Measurements from ENCODE around the gene PGA4.
"Not testable (repeated sequence)": the region's sequence is repeated elsewhere in the genome, so short reads cannot be mapped to it uniquely, and the experiment has no call there.

The PGA4 gene

GRCh38 chr11:61213711-61214324, 8.3 kb upstream of the PGA4 start:
- H3K4me1 ChIP-seq (ENCODE audit: control extremely low read depth in 1 of 4, control insufficient read depth in 4 of 4, insufficient read depth in 4 of 4, low read length in 3 of 4); H3K27ac ChIP-seq (ENCODE audit: insufficient read depth in 1 of 2, low read depth in 1 of 2, low read length in 2 of 2, poor library complexity in 1 of 2, severe bottlenecking in 2 of 2); H3K36me3 ChIP-seq (ENCODE audit: control insufficient read depth in 4 of 4, insufficient read depth in 4 of 4, low read length in 3 of 4); DNase-seq; H3K27me3 ChIP-seq (replicated peaks in 2 of 5; ENCODE audit: control insufficient read depth in 4 of 5, insufficient read depth in 5 of 5, low read length in 4 of 5); H3K9me3 ChIP-seq (ENCODE audit: control extremely low read depth in 1 of 5, control insufficient read depth in 4 of 5, insufficient read depth in 2 of 5, low read depth in 1 of 5, low read length in 4 of 5); POLR2A ChIA-PET; H3K4me3 ChIP-seq (ENCODE audit: control insufficient read depth in 1 of 7, extremely low read depth in 1 of 7, insufficient read depth in 4 of 7, low read depth in 2 of 7, low read length in 6 of 7); CTCF ChIA-PET: not testable (repeated sequence)
- WGBS (ENCODE audit: insufficient coverage), result no CpG with 5 or more reads among the region's 3 CpGs

- CTCF ChIA-PET; H3K4me3 ChIP-seq (ENCODE audit: control insufficient read depth in 1 of 7, extremely low read depth in 1 of 7, insufficient read depth in 4 of 7, low read depth in 2 of 7, low read length in 6 of 7); H3K27ac ChIP-seq (ENCODE audit: insufficient read depth in 1 of 2, low read depth in 1 of 2, low read length in 2 of 2, poor library complexity in 1 of 2, severe bottlenecking in 2 of 2); DNase-seq; H3K9me3 ChIP-seq (ENCODE audit: control extremely low read depth in 1 of 5, control insufficient read depth in 4 of 5, insufficient read depth in 2 of 5, low read depth in 1 of 5, low read length in 4 of 5); H3K36me3 ChIP-seq (ENCODE audit: control insufficient read depth in 4 of 4, insufficient read depth in 4 of 4, low read length in 3 of 4); POLR2A ChIA-PET; H3K27me3 ChIP-seq (replicated peaks in 2 of 5; ENCODE audit: control insufficient read depth in 4 of 5, insufficient read depth in 5 of 5, low read length in 4 of 5); H3K4me1 ChIP-seq (ENCODE audit: control extremely low read depth in 1 of 4, control insufficient read depth in 4 of 4, insufficient read depth in 4 of 4, low read length in 3 of 4): not testable (repeated sequence)
- no CpG with 5 or more reads among the region's 4 CpGs for WGBS (ENCODE audit: insufficient coverage)
Observed at GRCh38 chr11:61218306-61218705, 3.8 kb upstream of the PGA4 start.

- H3K27me3 ChIP-seq (replicated peaks in 2 of 5; ENCODE audit: control insufficient read depth in 4 of 5, insufficient read depth in 5 of 5, low read length in 4 of 5); H3K36me3 ChIP-seq (ENCODE audit: control insufficient read depth in 4 of 4, insufficient read depth in 4 of 4, low read length in 3 of 4); POLR2A ChIA-PET; H3K4me3 ChIP-seq (ENCODE audit: control insufficient read depth in 1 of 7, extremely low read depth in 1 of 7, insufficient read depth in 4 of 7, low read depth in 2 of 7, low read length in 6 of 7); CTCF ChIA-PET; H3K9me3 ChIP-seq (ENCODE audit: control extremely low read depth in 1 of 5, control insufficient read depth in 4 of 5, insufficient read depth in 2 of 5, low read depth in 1 of 5, low read length in 4 of 5); DNase-seq; H3K4me1 ChIP-seq (ENCODE audit: control extremely low read depth in 1 of 4, control insufficient read depth in 4 of 4, insufficient read depth in 4 of 4, low read length in 3 of 4); H3K27ac ChIP-seq (ENCODE audit: insufficient read depth in 1 of 2, low read depth in 1 of 2, low read length in 2 of 2, poor library complexity in 1 of 2, severe bottlenecking in 2 of 2): not testable (repeated sequence)
- WGBS (ENCODE audit: insufficient coverage), result 100% methylated on average over 3 of the region's 5 CpGs
Observed at GRCh38 chr11:61219016-61219415, 3.1 kb upstream of the PGA4 start.

- H3K36me3 ChIP-seq (ENCODE audit: control insufficient read depth in 4 of 4, insufficient read depth in 4 of 4, low read length in 3 of 4); H3K27ac ChIP-seq (ENCODE audit: insufficient read depth in 1 of 2, low read depth in 1 of 2, low read length in 2 of 2, poor library complexity in 1 of 2, severe bottlenecking in 2 of 2); H3K27me3 ChIP-seq (replicated peaks in 2 of 5; ENCODE audit: control insufficient read depth in 4 of 5, insufficient read depth in 5 of 5, low read length in 4 of 5); CTCF ChIA-PET; H3K9me3 ChIP-seq (ENCODE audit: control extremely low read depth in 1 of 5, control insufficient read depth in 4 of 5, insufficient read depth in 2 of 5, low read depth in 1 of 5, low read length in 4 of 5); DNase-seq; POLR2A ChIA-PET; H3K4me3 ChIP-seq (ENCODE audit: control insufficient read depth in 1 of 7, extremely low read depth in 1 of 7, insufficient read depth in 4 of 7, low read depth in 2 of 7, low read length in 6 of 7); H3K4me1 ChIP-seq (ENCODE audit: control extremely low read depth in 1 of 4, control insufficient read depth in 4 of 4, insufficient read depth in 4 of 4, low read length in 3 of 4): not testable (repeated sequence)
- no CpG with 5 or more reads among the region's 5 CpGs for WGBS (ENCODE audit: insufficient coverage)
Observed at GRCh38 chr11:61222692-61223091, 545 bp downstream of the PGA4 start.

- CTCF ChIA-PET; H3K4me1 ChIP-seq (ENCODE audit: control extremely low read depth in 1 of 4, control insufficient read depth in 4 of 4, insufficient read depth in 4 of 4, low read length in 3 of 4); H3K27ac ChIP-seq (ENCODE audit: insufficient read depth in 1 of 2, low read depth in 1 of 2, low read length in 2 of 2, poor library complexity in 1 of 2, severe bottlenecking in 2 of 2); H3K36me3 ChIP-seq (ENCODE audit: control insufficient read depth in 4 of 4, insufficient read depth in 4 of 4, low read length in 3 of 4); H3K27me3 ChIP-seq (replicated peaks in 2 of 5; ENCODE audit: control insufficient read depth in 4 of 5, insufficient read depth in 5 of 5, low read length in 4 of 5); H3K4me3 ChIP-seq (ENCODE audit: control insufficient read depth in 1 of 7, extremely low read depth in 1 of 7, insufficient read depth in 4 of 7, low read depth in 2 of 7, low read length in 6 of 7); DNase-seq; POLR2A ChIA-PET; H3K9me3 ChIP-seq (ENCODE audit: control extremely low read depth in 1 of 5, control insufficient read depth in 4 of 5, insufficient read depth in 2 of 5, low read depth in 1 of 5, low read length in 4 of 5): not testable (repeated sequence)
- no CpG with 5 or more reads among the region's 10 CpGs for WGBS (ENCODE audit: insufficient coverage)
Observed at GRCh38 chr11:61226457-61227137, 4.5 kb downstream of the PGA4 start.

- H3K9me3 ChIP-seq (ENCODE audit: control extremely low read depth in 1 of 5, control insufficient read depth in 4 of 5, insufficient read depth in 2 of 5, low read depth in 1 of 5, low read length in 4 of 5), result not testable (repeated sequence)
Observed at GRCh38 chr11:61229458-61229857, 7.3 kb downstream of the PGA4 start.

DNA sequence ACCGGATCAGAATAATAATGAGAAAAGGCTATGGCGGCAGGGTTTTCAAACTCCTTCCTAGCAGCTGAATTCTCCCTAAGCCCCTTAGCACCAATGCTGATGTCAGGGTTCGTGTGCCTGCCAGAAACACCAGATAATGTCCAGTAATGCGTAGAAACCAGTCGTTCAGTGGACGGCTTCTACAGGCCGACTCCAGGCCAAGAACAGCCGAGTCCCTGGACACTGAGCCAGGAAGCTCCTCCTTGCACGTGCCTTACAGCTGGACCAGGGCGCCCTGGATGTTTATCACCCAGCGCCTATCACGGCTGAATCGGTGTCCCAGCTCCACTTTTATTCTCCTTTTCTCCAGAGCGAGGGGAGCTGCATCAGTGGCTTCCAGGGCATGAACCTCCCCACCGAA, 8.9 kb downstream of the PGA4 start:
- POLR2A ChIA-PET; H3K4me1 ChIP-seq (ENCODE audit: control extremely low read depth in 1 of 4, control insufficient read depth in 4 of 4, insufficient read depth in 4 of 4, low read length in 3 of 4); H3K27ac ChIP-seq (ENCODE audit: insufficient read depth in 1 of 2, low read depth in 1 of 2, low read length in 2 of 2, poor library complexity in 1 of 2, severe bottlenecking in 2 of 2); CTCF ChIA-PET; H3K36me3 ChIP-seq (ENCODE audit: control insufficient read depth in 4 of 4, insufficient read depth in 4 of 4, low read length in 3 of 4); DNase-seq; H3K27me3 ChIP-seq (replicated peaks in 2 of 5; ENCODE audit: control insufficient read depth in 4 of 5, insufficient read depth in 5 of 5, low read length in 4 of 5); H3K9me3 ChIP-seq (ENCODE audit: control extremely low read depth in 1 of 5, control insufficient read depth in 4 of 5, insufficient read depth in 2 of 5, low read depth in 1 of 5, low read length in 4 of 5); H3K4me3 ChIP-seq (ENCODE audit: control insufficient read depth in 1 of 7, extremely low read depth in 1 of 7, insufficient read depth in 4 of 7, low read depth in 2 of 7, low read length in 6 of 7): not testable (repeated sequence)
- WGBS (ENCODE audit: insufficient coverage), result no CpG with 5 or more reads among the region's 15 CpGs

More at GRCh38 chr11:61229458-61229857, 7.3 kb downstream of the PGA4 start:
- POLR2A ChIA-PET; H3K36me3 ChIP-seq (ENCODE audit: control insufficient read depth in 4 of 4, insufficient read depth in 4 of 4, low read length in 3 of 4); CTCF ChIA-PET; H3K4me3 ChIP-seq (ENCODE audit: control insufficient read depth in 1 of 7, extremely low read depth in 1 of 7, insufficient read depth in 4 of 7, low read depth in 2 of 7, low read length in 6 of 7); DNase-seq; H3K4me1 ChIP-seq (ENCODE audit: control extremely low read depth in 1 of 4, control insufficient read depth in 4 of 4, insufficient read depth in 4 of 4, low read length in 3 of 4); H3K27me3 ChIP-seq (replicated peaks in 2 of 5; ENCODE audit: control insufficient read depth in 4 of 5, insufficient read depth in 5 of 5, low read length in 4 of 5); H3K27ac ChIP-seq (ENCODE audit: insufficient read depth in 1 of 2, low read depth in 1 of 2, low read length in 2 of 2, poor library complexity in 1 of 2, severe bottlenecking in 2 of 2): not testable (repeated sequence)
- no CpG with 5 or more reads among the region's 6 CpGs for WGBS (ENCODE audit: insufficient coverage)

Data from common myeloid progenitor, CD34-positive (primary cell).